Calu3 (cell line): Measurements from ENCODE around the gene EGFR. TPM values are rescaled to one million over a fixed set of nuclear protein-coding genes. Genes with fewer than 3 reads are reported as not detected.

Experiments used
- BruUV-seq: library from RNA; stranded (reverse); fragments of 400-500 nt; replicated peaks from 2 replicates; lab custom pipeline; 2021; lab: Mats Ljungman, UMichigan
- CTCF ChIA-PET: fragments of 300-600 bp; sonication (Branson Sonifier 250); formaldehyde crosslinking; loops from one replicate; lab custom pipeline; 2022; ENCODE audit warnings: antibody characterized with exemption; lab: Charles Lee
- DNase-seq: peaks from one replicate; pipeline ENCODE4 v3.0.0; 2022
- H3K27ac Mint-ChIP-seq: one replicate; pipeline ENCODE4 v1.8.0; 2022; ENCODE audit warnings: mixed read lengths; ENCODE audit not compliant: unreplicated experiment
- H3K27me3 Mint-ChIP-seq: one replicate; pipeline ENCODE4 v1.8.0; 2022; ENCODE audit warnings: mixed read lengths; ENCODE audit not compliant: unreplicated experiment
- H3K36me3 Mint-ChIP-seq: one replicate; pipeline ENCODE4 v1.8.0; 2022; ENCODE audit warnings: mild to moderate bottlenecking, moderate library complexity, mixed read lengths; ENCODE audit not compliant: insufficient read depth, unreplicated experiment
- H3K4me1 Mint-ChIP-seq: one replicate; pipeline ENCODE4 v1.8.0; 2022; ENCODE audit warnings: mild to moderate bottlenecking, low read depth, mixed read lengths; ENCODE audit not compliant: unreplicated experiment
- H3K4me3 Mint-ChIP-seq: one replicate; pipeline ENCODE4 v1.8.0; 2022; ENCODE audit warnings: mild to moderate bottlenecking, low read depth, moderate library complexity, mixed read lengths; ENCODE audit not compliant: unreplicated experiment
- H3K9me3 Mint-ChIP-seq: one replicate; pipeline ENCODE4 v1.8.0; 2022; ENCODE audit warnings: low read depth, mixed read lengths; ENCODE audit not compliant: unreplicated experiment
- CTCF ChIP-seq: fragments of 200-600 bp; IDR thresholded peaks from one replicate; pipeline ENCODE4 v1.8.0; 2022; ENCODE audit warnings: antibody characterized with exemption; ENCODE audit not compliant: unreplicated experiment
- intact Hi-C: fragments of 100-400 bp; cut with micrococcal nuclease; formaldehyde crosslinking; loops from one replicate; pipeline ENCODE4 v1.10.0; 2022; ENCODE audit not compliant: unreplicated experiment
- total RNA-seq: library from RNA; stranded (reverse); gene quantifications from 2 replicates; pipeline ENCODE4 v1.2.3, GENCODE V29; 2022

The EGFR gene
- total RNA-seq, 1 experiment from 2014 or later = 87.4 TPM

- H3K27ac Mint-ChIP-seq = no peak overlapping the region
- H3K4me3 Mint-ChIP-seq = no peak overlapping the region
- H3K27me3 Mint-ChIP-seq = no peaks in the 10 kb centered on the region
- H3K9me3 Mint-ChIP-seq = no peaks in the 10 kb centered on the region
- TF ChIP-seq CTCF = no peak
- H3K4me1 Mint-ChIP-seq = no peaks in the 10 kb centered on the region
- intact Hi-C loops = no loop called here
- CTCF ChIA-PET = no interaction called here
- no TSS peak for BruUV-seq
- H3K36me3 Mint-ChIP-seq = peaks cover 30% of the 10 kb centered on the region
- DNase-seq = no peak
Observed at GRCh38 chr7:55210176-55210575, 191.4 kb downstream of the EGFR start.

GRCh38 chr7:55210716-55211115 lies 191.9 kb downstream of the EGFR start:
- no peaks in the 10 kb centered on the region for H3K9me3 Mint-ChIP-seq
- intact Hi-C loops = no loop called here
- CTCF ChIA-PET = interaction anchor here (1.2 kb wide), 1 partner anchor 44 kb away, joined by 3 read pairs; no protein-coding TSS in a partner anchor

GRCh38 chr7:55211726-55212125 lies 192.9 kb downstream of the EGFR start:
- H3K36me3 Mint-ChIP-seq = peaks cover 20% of the 10 kb centered on the region
- H3K9me3 Mint-ChIP-seq = no peaks in the 10 kb centered on the region
- no TSS peak for BruUV-seq
- no peak overlapping the region for H3K4me3 Mint-ChIP-seq
- CTCF ChIA-PET = interaction anchor here (1.2 kb wide), 1 partner anchor 43 kb away, joined by 3 read pairs; no protein-coding TSS in a partner anchor
- H3K27ac Mint-ChIP-seq = no peak overlapping the region
- TF ChIP-seq CTCF = no peak
- H3K27me3 Mint-ChIP-seq = no peaks in the 10 kb centered on the region
- DNase-seq = no peak
- H3K4me1 Mint-ChIP-seq = no peaks in the 10 kb centered on the region
- intact Hi-C loops = no loop called here

More at GRCh38 chr7:55210716-55211115, 191.9 kb downstream of the EGFR start:
- no TSS peak for BruUV-seq
- Mint-ChIP-seq H3K27me3 (no peaks in the 10 kb centered on the region), H3K27ac (no peak overlapping the region), H3K36me3 (peaks cover 30% of the 10 kb centered on the region), H3K4me1 (no peaks in the 10 kb centered on the region), H3K4me3 (no peak overlapping the region)
- no peak for TF ChIP-seq CTCF
- DNase-seq = no peak

- TF ChIP-seq CTCF = no peak
- no TSS peak for BruUV-seq
- Mint-ChIP-seq H3K27ac (no peak overlapping the region), H3K4me1 (no peaks in the 10 kb centered on the region), H3K27me3 (no peaks in the 10 kb centered on the region), H3K4me3 (no peak overlapping the region), H3K9me3 (no peaks in the 10 kb centered on the region), H3K36me3 (peaks cover 18% of the 10 kb centered on the region)
- CTCF ChIA-PET = interaction anchor here (1.2 kb wide), 1 partner anchor 43 kb away, joined by 3 read pairs; no protein-coding TSS in a partner anchor
- no peak for DNase-seq
- intact Hi-C loops = no loop called here
Observed at GRCh38 chr7:55212176-55212575, 193.4 kb downstream of the EGFR start.
